Mesothelial cell of epicardium (in vitro differentiated cells): Measurements from ENCODE around the gene AGBL5. TPM values are rescaled to one million over a fixed set of nuclear protein-coding genes. Genes with fewer than 3 reads are reported as not detected.

Source experiments
- DNase-seq, 2 experiments: peaks; one replicate each; pipeline ENCODE4 v3.0.0; 2021; ENCODE audit warnings: low spot score in 2 of 2; ENCODE audit not compliant: unreplicated experiment in 2 of 2
- H3K27ac Mint-ChIP-seq: 2 replicates; pipeline ENCODE4 v1.8.0; 2021; ENCODE audit warnings: mixed read lengths
- H3K27me3 Mint-ChIP-seq: 2 replicates; pipeline ENCODE4 v1.8.0; 2021; ENCODE audit warnings: low read depth, mixed read lengths
- H3K36me3 Mint-ChIP-seq: 2 replicates; pipeline ENCODE4 v1.8.0; 2021; ENCODE audit warnings: mixed read lengths
- H3K4me1 Mint-ChIP-seq: 2 replicates; pipeline ENCODE4 v1.8.0; 2021; ENCODE audit warnings: mixed read lengths
- H3K4me3 Mint-ChIP-seq: 2 replicates; pipeline ENCODE4 v1.8.0; 2021; ENCODE audit warnings: mild to moderate bottlenecking, moderate library complexity, mixed read lengths
- H3K9me3 Mint-ChIP-seq: 2 replicates; pipeline ENCODE4 v1.8.0; 2021; ENCODE audit warnings: mixed read lengths
- total RNA-seq: library from RNA; stranded (reverse); gene quantifications from 3 replicates; pipeline ENCODE4 v1.2.1, GENCODE V29; 2021
- TF ChIP-seq, protein P1 (sequence below): fragments of 200-600 bp; sonication (generic); IDR thresholded peaks from one replicate; pipeline ENCODE4 v1.5.0; 2021; ENCODE audit warnings: antibody characterized with exemption; ENCODE audit not compliant: unreplicated experiment

AGBL5 gene
- total RNA-seq, 1 donor from 2014 or later: 45.0 TPM

DNA sequence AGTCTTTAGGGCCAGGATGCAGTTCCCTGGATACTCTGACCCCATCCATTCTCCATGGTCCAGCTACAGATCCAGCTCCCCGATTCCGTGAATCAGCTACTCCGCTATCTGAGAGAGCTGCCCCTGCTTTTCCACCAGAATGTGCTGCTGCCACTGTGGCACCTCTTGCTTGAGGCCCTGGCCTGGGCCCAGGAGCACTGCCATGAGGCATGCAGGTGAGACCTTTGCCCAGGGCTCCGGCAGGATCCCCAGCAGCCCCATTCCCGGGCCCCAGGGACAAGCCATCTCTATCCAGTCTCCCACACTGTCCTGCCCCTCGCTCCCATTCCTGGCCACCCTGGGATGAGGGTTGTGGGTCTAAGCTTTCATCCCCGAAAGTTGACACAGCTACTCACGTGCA lies 11.2 kb upstream of the AGBL5 start:
- TF ChIP-seq, protein P1, sequence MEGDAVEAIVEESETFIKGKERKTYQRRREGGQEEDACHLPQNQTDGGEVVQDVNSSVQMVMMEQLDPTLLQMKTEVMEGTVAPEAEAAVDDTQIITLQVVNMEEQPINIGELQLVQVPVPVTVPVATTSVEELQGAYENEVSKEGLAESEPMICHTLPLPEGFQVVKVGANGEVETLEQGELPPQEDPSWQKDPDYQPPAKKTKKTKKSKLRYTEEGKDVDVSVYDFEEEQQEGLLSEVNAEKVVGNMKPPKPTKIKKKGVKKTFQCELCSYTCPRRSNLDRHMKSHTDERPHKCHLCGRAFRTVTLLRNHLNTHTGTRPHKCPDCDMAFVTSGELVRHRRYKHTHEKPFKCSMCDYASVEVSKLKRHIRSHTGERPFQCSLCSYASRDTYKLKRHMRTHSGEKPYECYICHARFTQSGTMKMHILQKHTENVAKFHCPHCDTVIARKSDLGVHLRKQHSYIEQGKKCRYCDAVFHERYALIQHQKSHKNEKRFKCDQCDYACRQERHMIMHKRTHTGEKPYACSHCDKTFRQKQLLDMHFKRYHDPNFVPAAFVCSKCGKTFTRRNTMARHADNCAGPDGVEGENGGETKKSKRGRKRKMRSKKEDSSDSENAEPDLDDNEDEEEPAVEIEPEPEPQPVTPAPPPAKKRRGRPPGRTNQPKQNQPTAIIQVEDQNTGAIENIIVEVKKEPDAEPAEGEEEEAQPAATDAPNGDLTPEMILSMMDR: no peak
- no peak for DNase-seq
- Mint-ChIP-seq H3K27ac (no peak overlapping the region), H3K9me3 (no peaks in the 10 kb centered on the region), H3K36me3 (peaks cover 11% of the 10 kb centered on the region), H3K4me1 (no peaks in the 10 kb centered on the region), H3K4me3 (no peak overlapping the region), H3K27me3 (no peaks in the 10 kb centered on the region)

DNA sequence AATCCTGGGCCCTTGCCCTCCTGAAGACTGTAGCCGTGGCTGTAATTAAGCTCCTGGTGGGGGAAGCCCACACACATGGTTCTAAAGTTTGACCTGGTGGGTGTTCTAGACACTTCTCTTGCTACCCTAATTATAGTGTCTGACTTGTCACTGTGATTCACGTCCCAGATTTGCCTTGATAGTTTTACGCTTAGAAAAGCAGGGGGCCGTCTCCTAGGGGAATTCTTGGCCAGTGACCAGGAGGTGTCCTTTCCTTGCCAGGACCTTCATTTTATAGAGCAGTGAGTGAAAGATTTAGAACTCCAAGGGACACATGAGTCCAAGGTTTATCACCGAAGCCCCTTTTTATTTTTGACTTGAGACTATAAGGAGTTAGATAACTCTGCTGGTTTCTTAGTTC lies 9.7 kb upstream of the AGBL5 start:
- Mint-ChIP-seq H3K4me3 (no peak overlapping the region), H3K36me3 (peaks cover 6% of the 10 kb centered on the region)

DNA sequence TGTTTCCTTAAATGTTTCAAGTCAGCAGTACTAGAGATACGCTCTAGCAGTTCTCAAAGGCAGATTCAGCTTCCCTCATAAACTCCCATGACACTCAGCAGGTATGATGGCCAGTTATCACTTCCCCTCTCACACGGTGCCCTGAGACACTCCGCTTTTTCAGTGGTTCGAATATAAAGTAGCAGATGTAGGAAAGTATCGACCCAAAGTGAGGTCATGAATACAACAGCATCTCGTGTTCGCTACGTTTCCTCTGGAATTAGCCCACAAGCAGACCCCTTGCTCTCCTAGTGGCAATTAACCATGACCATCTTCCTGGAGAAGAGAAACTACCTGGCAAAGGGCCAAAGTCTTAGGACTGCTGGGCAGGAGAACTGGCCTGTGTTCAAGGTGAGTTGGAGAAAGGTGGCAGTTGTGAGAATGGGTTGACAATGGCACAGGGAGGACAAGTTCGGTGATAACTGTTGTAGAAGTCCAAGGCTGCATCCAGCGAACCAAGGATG lies 9.3 kb upstream of the AGBL5 start:
- no peaks in the 10 kb centered on the region for H3K27me3 Mint-ChIP-seq
- TF ChIP-seq, protein P1: no peak
- peaks cover 6% of the 10 kb centered on the region for H3K36me3 Mint-ChIP-seq
- no peak overlapping the region for H3K27ac Mint-ChIP-seq
- no peaks in the 10 kb centered on the region for H3K9me3 Mint-ChIP-seq
- H3K4me1 Mint-ChIP-seq: no peaks in the 10 kb centered on the region
- H3K4me3 Mint-ChIP-seq: no peak overlapping the region
- DNase-seq: no peak

More for the DNA sequence above, 9.7 kb upstream of the AGBL5 start:
- H3K27me3 Mint-ChIP-seq: no peaks in the 10 kb centered on the region
- no peaks in the 10 kb centered on the region for H3K4me1 Mint-ChIP-seq
- no peak for DNase-seq
- TF ChIP-seq, protein P1: no peak
- H3K27ac Mint-ChIP-seq: no peak overlapping the region
- H3K9me3 Mint-ChIP-seq: no peaks in the 10 kb centered on the region

DNA sequence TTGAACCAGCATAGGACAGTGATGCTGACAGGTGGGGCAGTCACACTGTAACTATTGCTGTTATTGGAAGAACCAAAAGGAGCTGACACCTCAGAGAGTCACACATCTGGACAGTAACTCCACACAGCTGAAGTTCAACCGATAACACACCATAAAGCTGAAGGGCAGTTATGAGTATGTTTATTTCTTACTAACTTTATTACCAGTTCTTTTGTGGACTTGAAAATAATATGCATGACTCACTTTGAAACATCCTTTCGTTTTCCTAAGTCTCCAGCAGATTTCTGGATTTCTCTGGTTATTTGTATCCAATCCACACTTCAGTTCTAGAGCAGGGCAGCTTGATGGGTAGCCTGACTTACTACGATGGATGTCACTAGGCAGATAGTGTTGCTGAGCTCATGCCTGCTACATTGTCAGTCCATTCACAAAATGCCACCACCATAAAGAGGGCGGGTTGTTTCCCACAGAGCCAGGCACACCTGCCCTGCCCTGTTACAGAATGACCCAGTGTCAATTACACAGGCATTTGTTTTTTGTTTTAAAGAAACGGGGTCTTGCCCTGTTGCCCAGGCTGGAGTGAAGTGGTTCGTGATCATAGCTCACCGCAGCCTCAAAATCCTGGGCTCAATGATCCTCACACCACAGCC lies 8.4 kb upstream of the AGBL5 start:
- TF ChIP-seq, protein P1: no peak
- no peak for DNase-seq
- H3K27me3 Mint-ChIP-seq: no peaks in the 10 kb centered on the region
- no peak overlapping the region for H3K4me3 Mint-ChIP-seq
- no peaks in the 10 kb centered on the region for H3K4me1 Mint-ChIP-seq
- H3K27ac Mint-ChIP-seq: no peak overlapping the region
- H3K36me3 Mint-ChIP-seq: peaks cover 6% of the 10 kb centered on the region
- H3K9me3 Mint-ChIP-seq: no peaks in the 10 kb centered on the region

DNA sequence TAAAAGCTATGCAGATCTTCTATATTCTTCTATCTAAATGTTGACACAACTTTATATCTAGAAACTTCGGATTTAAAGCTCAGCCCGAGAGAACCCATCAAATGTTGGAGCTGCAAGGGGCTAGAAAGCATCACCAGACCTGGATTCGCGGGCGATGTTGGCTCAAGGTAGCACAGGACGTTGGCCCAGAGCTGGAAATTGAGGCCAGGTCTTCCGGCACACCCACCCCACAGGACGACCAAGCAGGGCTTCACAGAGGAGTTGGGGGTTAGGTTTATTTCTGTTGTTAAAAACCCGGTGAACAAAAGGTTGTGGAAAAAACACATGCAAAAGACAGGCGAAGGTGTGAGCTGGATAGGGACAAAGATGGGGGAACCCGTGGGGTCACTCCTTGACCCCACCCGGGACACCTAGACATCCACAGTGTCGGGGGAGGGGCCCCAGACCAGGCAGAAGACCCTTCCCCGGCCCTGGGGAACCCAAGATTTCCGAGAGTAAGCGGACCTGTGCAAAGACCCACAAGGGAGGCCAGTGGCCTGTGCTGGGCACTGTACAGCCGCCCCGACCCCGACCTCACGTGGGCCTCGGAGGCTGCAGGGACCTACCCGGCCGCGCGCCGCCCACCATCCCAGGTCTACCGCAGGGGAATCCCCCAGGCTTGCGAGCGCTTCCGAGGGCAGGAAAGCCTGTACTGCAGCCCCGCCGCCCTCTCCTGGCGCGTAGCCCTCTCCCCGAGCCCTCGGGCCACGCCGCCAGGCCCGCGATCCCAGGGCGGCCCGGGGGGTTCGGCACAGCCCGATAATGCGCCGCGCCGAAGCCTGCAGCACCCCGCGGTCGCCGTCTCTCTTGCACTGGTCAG lies 1.8 kb upstream of the AGBL5 start:
- H3K27ac Mint-ChIP-seq: peak overlapping the region; percentile 99
- DNase-seq: peak in 1 of 2 experiments; percentile 40
- TF ChIP-seq, protein P1: peak; percentile 23
- peaks cover 12% of the 10 kb centered on the region for H3K4me1 Mint-ChIP-seq
- no peaks in the 10 kb centered on the region for H3K9me3 Mint-ChIP-seq
- peaks cover 2% of the 10 kb centered on the region for H3K36me3 Mint-ChIP-seq
- H3K4me3 Mint-ChIP-seq: peak overlapping the region; percentile 96
- peaks cover 6% of the 10 kb centered on the region for H3K27me3 Mint-ChIP-seq
